Choroid plexus epithelial cell (primary cell): ENCODE results near the gene FAM118B.

Experiments
- DNase-seq: peaks from one replicate; pipeline ENCODE4 v3.0.0-alpha.2; 2010; ENCODE audit warnings: low read depth
- H3K4me3 ChIP-seq: 2 replicates; pipeline ENCODE4 v1.5.1; 2011; ENCODE audit warnings: low read depth, mild to moderate bottlenecking, control low read depth, low read length, moderate library complexity
- CTCF ChIP-seq: conservative IDR thresholded peaks from 2 replicates; pipeline ENCODE4 v1.5.1; 2011; ENCODE audit warnings: low read depth, mild to moderate bottlenecking, control low read depth, inconsistent platforms, low read length, moderate library complexity

Gene FAM118B

GRCh38 chr11:126282736-126283591 is 71.4 kb downstream of the FAM118B start, which contains the start of gene TIRAP:
TIRAP (plus strand) TSS chr11:126283093; CDS start chr11:126290895, 7,802 bp downstream.
- peak within 1 kb of the TSS; percentile 76 for H3K4me3 ChIP-seq
- no peak for TF ChIP-seq CTCF
- DNase-seq = peak; percentile 46

- H3K4me3 ChIP-seq = no peak overlapping the region
- no peak for TF ChIP-seq CTCF
Observed at GRCh38 chr11:126284829-126285228, 73.2 kb downstream of the FAM118B start.

GRCh38 chr11:126288237-126288636 is 76.7 kb downstream of the FAM118B start:
- DNase-seq = no peak
- no peak overlapping the region for H3K4me3 ChIP-seq
- no peak for TF ChIP-seq CTCF

More at GRCh38 chr11:126284829-126285228, 73.2 kb downstream of the FAM118B start:
- DNase-seq = peak; percentile 96

- H3K4me3 ChIP-seq = no peak overlapping the region
- no peak for TF ChIP-seq CTCF
Observed at GRCh38 chr11:126290887-126291286, 79.3 kb downstream of the FAM118B start.

GRCh38 chr11:126293726-126294125 is 82.1 kb downstream of the FAM118B start:
- no peak for DNase-seq
- H3K4me3 ChIP-seq = no peak overlapping the region
- no peak for TF ChIP-seq CTCF

More at GRCh38 chr11:126290887-126291286, 79.3 kb downstream of the FAM118B start:
- DNase-seq = no peak

GRCh38 chr11:126297004-126297403 is 85.4 kb downstream of the FAM118B start:
- no peak overlapping the region for H3K4me3 ChIP-seq
- no peak for TF ChIP-seq CTCF
- DNase-seq = no peak
